ENCODE measurements around the gene AGBL4.

DNA sequence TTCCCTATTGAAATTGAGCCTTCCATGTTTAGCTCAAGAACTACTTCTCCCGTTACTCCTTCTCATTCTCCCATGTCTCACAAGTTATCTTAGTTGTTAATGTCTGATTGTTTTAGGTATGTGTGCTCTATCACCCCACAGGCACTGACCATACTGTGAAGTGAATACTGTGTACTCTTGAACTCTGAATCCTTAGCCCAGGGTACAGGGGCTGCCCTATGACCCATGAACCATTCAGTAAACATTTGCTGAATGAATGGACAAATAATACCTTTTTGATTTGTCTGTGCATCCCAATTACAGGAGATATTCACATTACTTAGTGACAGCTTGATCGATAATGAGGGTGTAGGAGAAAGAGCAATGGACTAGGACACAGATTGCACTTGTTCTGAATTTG is 1077.7 kb downstream of the AGBL4 start:
- TF ChIP-seq, protein P1, sequence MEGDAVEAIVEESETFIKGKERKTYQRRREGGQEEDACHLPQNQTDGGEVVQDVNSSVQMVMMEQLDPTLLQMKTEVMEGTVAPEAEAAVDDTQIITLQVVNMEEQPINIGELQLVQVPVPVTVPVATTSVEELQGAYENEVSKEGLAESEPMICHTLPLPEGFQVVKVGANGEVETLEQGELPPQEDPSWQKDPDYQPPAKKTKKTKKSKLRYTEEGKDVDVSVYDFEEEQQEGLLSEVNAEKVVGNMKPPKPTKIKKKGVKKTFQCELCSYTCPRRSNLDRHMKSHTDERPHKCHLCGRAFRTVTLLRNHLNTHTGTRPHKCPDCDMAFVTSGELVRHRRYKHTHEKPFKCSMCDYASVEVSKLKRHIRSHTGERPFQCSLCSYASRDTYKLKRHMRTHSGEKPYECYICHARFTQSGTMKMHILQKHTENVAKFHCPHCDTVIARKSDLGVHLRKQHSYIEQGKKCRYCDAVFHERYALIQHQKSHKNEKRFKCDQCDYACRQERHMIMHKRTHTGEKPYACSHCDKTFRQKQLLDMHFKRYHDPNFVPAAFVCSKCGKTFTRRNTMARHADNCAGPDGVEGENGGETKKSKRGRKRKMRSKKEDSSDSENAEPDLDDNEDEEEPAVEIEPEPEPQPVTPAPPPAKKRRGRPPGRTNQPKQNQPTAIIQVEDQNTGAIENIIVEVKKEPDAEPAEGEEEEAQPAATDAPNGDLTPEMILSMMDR (conservative IDR thresholded peaks at IDR 0.05; ENCODE audit: low read depth, low read length) = no peak
- TF ChIP-seq POLR2A (IDR thresholded peaks at IDR 0.05; ENCODE audit: low read depth, low read length) = no peak
- TF ChIP-seq FOS (IDR thresholded peaks at IDR 0.05; ENCODE audit: low read depth, low read length) = no peak
- TF ChIP-seq CEBPB (IDR thresholded peaks at IDR 0.05; ENCODE audit: low read depth, low read length) = no peak
- TF ChIP-seq RAD21 (IDR thresholded peaks at IDR 0.05; ENCODE audit: low read length) = no peak
- TF ChIP-seq NFE2L2 (IDR thresholded peaks at IDR 0.05; ENCODE audit: low read depth, low read length) = no peak
- TF ChIP-seq MAFK (IDR thresholded peaks at IDR 0.05; ENCODE audit: low read depth, low read length) = no peak
- TF ChIP-seq RFX5 (IDR thresholded peaks at IDR 0.05; ENCODE audit: low read depth, low read length) = no peak
- TF ChIP-seq SMC3 (IDR thresholded peaks at IDR 0.05; ENCODE audit: low read depth, low read length) = no peak
- no peak for TF ChIP-seq RCOR1 (IDR thresholded peaks at IDR 0.05; ENCODE audit: insufficient replicate concordance, low read length)
